Activated naive CD8-positive, alpha-beta T cell treated with anti-CD3 and anti-CD28 coated beads, Interleukin-2, amount 10 ng/mL, durations not matched to agents 7 days and 5 days (primary cell): Measurements from ENCODE around the gene MID2. TPM values are rescaled to one million over a fixed set of nuclear protein-coding genes. Genes with fewer than 3 reads are reported as not detected.

Experiments used
- ATAC-seq: fragments of 150-1000 bp; cut with Tn5 transposase; one replicate; pipeline ENCODE4 v1.10.0; 2021; ENCODE audit warnings: low read depth, moderate library complexity
- POLR2A ChIA-PET: fragments of 350-600 bp; sonication (Branson Sonifier 250); formaldehyde crosslinking; loops from one replicate; lab custom pipeline; 2021; ENCODE audit warnings: antibody characterized with exemption; lab: Charles Lee
- DNase-seq: peaks from one replicate; pipeline ENCODE4 v3.0.0; 2021
- H3K27ac Mint-ChIP-seq: one replicate; pipeline ENCODE4 v1.8.0; 2022; ENCODE audit warnings: mild to moderate bottlenecking, mixed read lengths
- H3K27me3 Mint-ChIP-seq: one replicate; pipeline ENCODE4 v1.8.0; 2022; ENCODE audit warnings: mild to moderate bottlenecking, moderate library complexity, mixed read lengths
- H3K36me3 Mint-ChIP-seq: one replicate; pipeline ENCODE4 v1.8.0; 2021; ENCODE audit warnings: mild to moderate bottlenecking, mixed read lengths
- H3K4me1 Mint-ChIP-seq: one replicate; pipeline ENCODE4 v1.8.0; 2021; ENCODE audit warnings: mixed read lengths
- H3K4me3 Mint-ChIP-seq: one replicate; pipeline ENCODE4 v1.8.0; 2022; ENCODE audit warnings: mild to moderate bottlenecking, moderate library complexity, mixed read lengths
- H3K9me3 Mint-ChIP-seq: one replicate; pipeline ENCODE4 v1.8.0; 2021; ENCODE audit warnings: mixed read lengths
- total RNA-seq, 2 experiments: library from RNA; stranded (reverse); gene quantifications; one replicate each; pipeline ENCODE4 v1.2.3, GENCODE V29; 2021

Gene MID2
- total RNA-seq, 2 experiments from 2014 or later: 10.2 to 11.7 TPM

DNA sequence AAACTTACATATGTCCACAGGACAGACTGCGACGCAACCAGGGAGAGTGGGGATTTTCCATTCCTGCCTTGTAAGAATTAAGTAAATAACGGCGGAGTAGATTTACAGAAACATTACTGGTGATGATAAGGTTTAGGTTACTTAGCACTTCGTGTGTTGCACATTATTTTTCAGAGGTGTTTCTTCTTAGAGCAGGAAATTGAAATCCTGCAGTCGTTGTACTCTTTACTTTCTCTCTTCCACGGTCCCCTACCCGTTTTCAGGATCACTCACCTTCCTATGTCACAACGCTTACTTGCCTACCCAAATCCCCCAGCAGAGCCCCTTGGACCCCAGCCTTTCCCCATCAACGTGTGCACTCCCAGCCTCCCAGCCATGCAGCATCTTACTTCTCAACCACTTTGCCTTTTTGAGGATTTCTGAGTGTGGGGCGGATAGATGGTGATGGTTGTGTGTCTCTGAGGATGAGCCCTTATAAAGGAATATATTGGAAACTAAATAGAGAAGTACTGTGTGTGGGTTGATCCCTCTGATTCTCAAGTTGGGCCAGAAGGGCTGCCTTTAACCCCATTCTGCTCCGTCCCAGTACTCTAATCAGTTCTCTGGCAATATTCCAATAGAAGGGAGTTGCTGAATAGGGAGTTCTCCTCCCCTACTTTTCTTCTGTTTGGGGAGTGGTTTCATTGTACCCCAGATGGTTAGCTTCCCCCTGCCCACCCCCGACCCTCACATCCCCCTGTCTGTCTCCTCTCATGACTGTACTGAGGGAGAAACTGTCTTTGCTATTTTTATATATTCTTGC, 1.6 kb downstream of the MID2 start:
- ATAC-seq: no peak
- Mint-ChIP-seq H3K27ac (peak overlapping the region; percentile 83), H3K36me3 (no peaks in the 10 kb centered on the region), H3K27me3 (no peaks in the 10 kb centered on the region), H3K9me3 (no peaks in the 10 kb centered on the region), H3K4me1 (peaks cover 10% of the 10 kb centered on the region), H3K4me3 (peak overlapping the region; percentile 63)
- POLR2A ChIA-PET: interaction anchor here (0.8 kb wide), 1 partner anchor 85 kb away, joined by 3 read pairs; no protein-coding TSS in a partner anchor
- DNase-seq: no peak

DNA sequence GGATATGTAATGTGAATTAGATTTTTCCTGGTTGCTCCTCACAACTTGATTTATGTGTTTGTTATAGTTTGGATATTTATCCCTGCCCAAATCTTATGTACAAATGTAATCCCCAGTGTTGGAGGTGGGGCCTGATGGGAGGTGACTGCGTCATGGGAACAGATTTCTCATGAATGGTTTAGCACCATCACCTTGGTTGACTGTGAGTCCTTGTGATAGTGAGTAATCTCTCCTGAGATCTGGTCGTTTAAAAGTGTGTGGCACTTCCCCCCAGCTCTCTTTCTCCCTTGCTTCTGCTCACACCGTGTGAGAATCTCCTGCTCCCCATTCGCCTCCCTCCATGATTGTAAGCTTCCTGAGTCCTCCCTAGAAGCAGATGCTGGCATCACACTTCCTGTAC, 2.2 kb downstream of the MID2 start:
- Mint-ChIP-seq H3K27me3 (no peaks in the 10 kb centered on the region), H3K36me3 (no peaks in the 10 kb centered on the region), H3K9me3 (no peaks in the 10 kb centered on the region), H3K27ac (no peak overlapping the region), H3K4me3 (peak overlapping the region; percentile 39), H3K4me1 (peaks cover 10% of the 10 kb centered on the region)
- POLR2A ChIA-PET: no interaction called here
- no peak for DNase-seq
- ATAC-seq: no peak

DNA sequence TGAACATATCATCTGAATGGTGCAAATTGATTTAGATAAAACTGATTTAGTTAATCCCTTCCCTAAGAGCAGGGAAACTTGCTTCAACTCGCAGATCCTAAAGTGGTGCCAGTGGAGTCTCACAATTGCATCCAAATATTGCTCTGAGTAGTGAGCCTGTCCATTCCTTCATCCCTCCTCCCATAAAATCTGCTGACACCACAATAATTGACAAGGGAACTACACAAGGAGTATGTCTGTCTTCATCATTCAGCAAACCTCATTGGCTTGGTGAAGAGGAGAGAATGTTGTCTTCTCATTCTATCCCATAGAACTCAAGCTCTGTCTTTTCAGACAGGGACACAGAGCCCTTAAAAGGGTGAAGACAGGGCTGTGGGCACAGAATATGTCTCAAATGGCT, 4.2 kb downstream of the MID2 start:
- no peaks in the 10 kb centered on the region for H3K9me3 Mint-ChIP-seq
- POLR2A ChIA-PET: no interaction called here
- H3K27ac Mint-ChIP-seq: no peak overlapping the region
- ATAC-seq (no peak), DNase-seq (no peak)
- H3K4me3 Mint-ChIP-seq: no peak overlapping the region
- no peaks in the 10 kb centered on the region for H3K27me3 Mint-ChIP-seq
- H3K4me1 Mint-ChIP-seq: peaks cover 8% of the 10 kb centered on the region
- H3K36me3 Mint-ChIP-seq: no peaks in the 10 kb centered on the region

GRCh38 chrX:107831071-107831730, 5.5 kb downstream of the MID2 start:
- Mint-ChIP-seq H3K4me3 (no peak overlapping the region), H3K27ac (no peak overlapping the region), H3K36me3 (no peaks in the 10 kb centered on the region), H3K9me3 (no peaks in the 10 kb centered on the region), H3K27me3 (no peaks in the 10 kb centered on the region), H3K4me1 (peaks cover 6% of the 10 kb centered on the region)
- no peak for ATAC-seq
- DNase-seq: no peak
- POLR2A ChIA-PET: no interaction called here

- no peak overlapping the region for H3K4me3 Mint-ChIP-seq
- no peaks in the 10 kb centered on the region for H3K4me1 Mint-ChIP-seq
- H3K27me3 Mint-ChIP-seq: no peaks in the 10 kb centered on the region
- H3K36me3 Mint-ChIP-seq: no peaks in the 10 kb centered on the region
- H3K27ac Mint-ChIP-seq: no peak overlapping the region
- no peaks in the 10 kb centered on the region for H3K9me3 Mint-ChIP-seq
- POLR2A ChIA-PET: no interaction called here
- ATAC-seq: no peak
- DNase-seq: no peak
Measured at GRCh38 chrX:107834275-107835201, 8.9 kb downstream of the MID2 start.

DNA sequence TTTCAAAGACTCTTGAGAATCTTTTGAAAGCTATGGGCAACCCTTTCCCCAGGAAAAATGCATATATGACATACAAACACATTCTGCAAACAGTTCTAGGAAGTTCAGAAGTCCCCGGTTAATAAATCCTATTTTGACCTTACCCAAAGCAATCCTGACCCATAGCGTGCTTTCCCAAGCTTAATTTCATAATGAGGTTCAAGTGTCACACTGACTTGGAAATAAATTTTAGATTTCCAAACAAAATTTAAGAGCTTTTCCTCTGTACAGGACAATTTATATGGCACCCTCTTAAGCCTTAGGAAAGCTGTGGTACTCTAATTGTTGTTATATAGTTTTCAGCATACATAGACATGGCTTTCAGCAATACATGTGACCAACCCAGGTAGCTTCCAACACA, 11.3 kb downstream of the MID2 start:
- H3K9me3 Mint-ChIP-seq: no peaks in the 10 kb centered on the region
- ATAC-seq (no peak), DNase-seq (no peak)
- no peaks in the 10 kb centered on the region for H3K27me3 Mint-ChIP-seq
- POLR2A ChIA-PET: no interaction called here
- no peak overlapping the region for H3K4me3 Mint-ChIP-seq
- H3K4me1 Mint-ChIP-seq: no peaks in the 10 kb centered on the region
- peaks cover 3% of the 10 kb centered on the region for H3K36me3 Mint-ChIP-seq
- H3K27ac Mint-ChIP-seq: no peak overlapping the region

DNA sequence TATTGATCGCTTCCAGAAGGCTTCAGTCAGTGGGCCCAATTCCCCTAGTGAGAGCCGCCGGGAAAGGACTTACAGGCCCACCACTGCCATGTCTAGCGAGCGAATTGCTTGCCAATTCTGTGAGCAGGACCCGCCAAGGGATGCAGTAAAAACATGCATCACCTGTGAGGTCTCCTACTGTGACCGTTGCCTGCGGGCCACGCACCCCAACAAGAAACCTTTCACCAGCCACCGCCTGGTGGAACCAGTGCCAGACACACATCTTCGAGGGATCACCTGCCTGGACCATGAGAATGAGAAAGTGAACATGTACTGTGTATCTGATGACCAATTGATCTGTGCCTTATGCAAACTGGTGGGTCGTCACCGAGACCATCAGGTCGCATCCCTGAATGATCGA, 15.3 kb downstream of the MID2 start:
- Mint-ChIP-seq H3K4me1 (no peaks in the 10 kb centered on the region), H3K36me3 (peaks cover 3% of the 10 kb centered on the region), H3K4me3 (no peak overlapping the region), H3K9me3 (no peaks in the 10 kb centered on the region), H3K27me3 (no peaks in the 10 kb centered on the region), H3K27ac (no peak overlapping the region)
- POLR2A ChIA-PET: no interaction called here
- ATAC-seq (no peak), DNase-seq (no peak)

DNA sequence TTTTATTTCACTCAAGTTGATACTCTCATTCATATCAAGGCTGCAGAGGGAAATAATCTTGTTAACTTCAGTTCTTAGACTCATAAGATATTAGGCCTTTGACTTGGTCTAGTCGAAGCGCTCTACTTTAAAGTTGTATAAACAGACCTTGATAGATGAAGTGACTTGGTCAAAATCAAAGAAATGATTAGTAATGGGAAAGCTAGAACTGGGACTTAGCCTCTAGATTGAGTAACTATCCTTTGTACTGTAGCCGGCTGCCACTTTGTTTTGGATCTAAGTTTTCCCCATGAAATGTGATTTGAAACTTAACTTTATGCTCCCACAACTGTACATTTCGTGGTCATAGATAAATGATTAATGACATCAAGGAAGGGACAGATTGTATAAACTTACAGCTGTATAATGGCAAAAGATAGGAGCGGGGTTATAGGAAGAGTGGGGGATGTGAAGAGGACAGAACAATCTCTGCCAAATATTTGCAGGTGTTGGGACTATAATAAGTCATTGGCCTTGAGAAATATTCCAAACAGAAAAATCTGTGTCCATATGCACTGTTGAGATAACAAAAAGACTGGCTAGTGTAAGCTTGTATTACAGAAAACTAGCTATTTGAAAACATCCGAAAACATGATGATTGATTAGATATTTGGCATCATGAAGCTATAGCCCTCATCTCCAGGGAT, 17.2 kb downstream of the MID2 start:
- Mint-ChIP-seq H3K9me3 (no peaks in the 10 kb centered on the region), H3K27ac (no peak overlapping the region), H3K4me1 (no peaks in the 10 kb centered on the region), H3K27me3 (no peaks in the 10 kb centered on the region), H3K36me3 (peaks cover 3% of the 10 kb centered on the region), H3K4me3 (no peak overlapping the region)
- POLR2A ChIA-PET: no interaction called here
- ATAC-seq (no peak), DNase-seq (no peak)

GRCh38 chrX:107845625-107846024, 20.0 kb downstream of the MID2 start:
- DNase-seq (no peak), ATAC-seq (no peak)
- H3K4me3 Mint-ChIP-seq: no peak overlapping the region
- peaks cover 4% of the 10 kb centered on the region for H3K4me1 Mint-ChIP-seq
- no peaks in the 10 kb centered on the region for H3K9me3 Mint-ChIP-seq
- no peaks in the 10 kb centered on the region for H3K27me3 Mint-ChIP-seq
- POLR2A ChIA-PET: no interaction called here
- H3K27ac Mint-ChIP-seq: no peak overlapping the region
- H3K36me3 Mint-ChIP-seq: peaks cover 4% of the 10 kb centered on the region

GRCh38 chrX:107848591-107848990, 22.9 kb downstream of the MID2 start:
- Mint-ChIP-seq H3K9me3 (no peaks in the 10 kb centered on the region), H3K27me3 (no peaks in the 10 kb centered on the region), H3K27ac (no peak overlapping the region), H3K4me1 (peaks cover 4% of the 10 kb centered on the region), H3K4me3 (no peak overlapping the region), H3K36me3 (peaks cover 2% of the 10 kb centered on the region)
- DNase-seq: no peak
- POLR2A ChIA-PET: no interaction called here
- ATAC-seq: no peak

GRCh38 chrX:107849747-107850421, 24.2 kb downstream of the MID2 start:
- H3K27me3 Mint-ChIP-seq: no peaks in the 10 kb centered on the region
- no peaks in the 10 kb centered on the region for H3K9me3 Mint-ChIP-seq
- peaks cover 4% of the 10 kb centered on the region for H3K4me1 Mint-ChIP-seq
- no peak overlapping the region for H3K27ac Mint-ChIP-seq
- POLR2A ChIA-PET: no interaction called here
- H3K4me3 Mint-ChIP-seq: no peak overlapping the region
- peaks cover 2% of the 10 kb centered on the region for H3K36me3 Mint-ChIP-seq
- ATAC-seq (no peak), DNase-seq (no peak)

GRCh38 chrX:107850422-107850765, 24.7 kb downstream of the MID2 start:
- Mint-ChIP-seq H3K27me3 (no peaks in the 10 kb centered on the region), H3K4me1 (peaks cover 4% of the 10 kb centered on the region), H3K36me3 (peaks cover 2% of the 10 kb centered on the region), H3K27ac (no peak overlapping the region), H3K9me3 (no peaks in the 10 kb centered on the region), H3K4me3 (no peak overlapping the region)
- DNase-seq: no peak
- no peak for ATAC-seq
- POLR2A ChIA-PET: no interaction called here

DNA sequence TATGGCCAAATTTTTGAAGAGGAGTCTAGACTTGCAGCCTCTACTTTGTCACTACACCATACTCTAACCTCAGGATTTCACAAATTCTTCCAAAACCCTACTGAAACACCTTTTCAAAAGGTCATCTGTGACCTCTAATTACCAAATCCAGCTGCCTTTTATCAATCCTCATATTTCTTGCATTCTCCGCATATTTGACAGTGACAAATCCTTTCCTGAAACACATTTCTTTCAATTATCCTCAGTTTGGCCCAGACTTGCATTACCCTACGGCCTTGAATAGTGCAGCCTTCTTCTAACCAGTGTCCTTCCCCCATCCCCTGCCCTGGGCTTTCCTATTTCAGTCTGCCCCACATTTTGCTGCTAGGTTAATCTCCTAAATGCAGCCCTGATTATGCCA, 25.5 kb downstream of the MID2 start:
- peaks cover 2% of the 10 kb centered on the region for H3K36me3 Mint-ChIP-seq
- no peak for ATAC-seq
- peaks cover 4% of the 10 kb centered on the region for H3K4me1 Mint-ChIP-seq
- H3K27ac Mint-ChIP-seq: no peak overlapping the region
- DNase-seq: no peak
- POLR2A ChIA-PET: no interaction called here
- no peaks in the 10 kb centered on the region for H3K9me3 Mint-ChIP-seq
- H3K4me3 Mint-ChIP-seq: no peak overlapping the region
- H3K27me3 Mint-ChIP-seq: no peaks in the 10 kb centered on the region
